ENCODE results near the gene TAX1BP3. TPM values are rescaled to one million over a fixed set of nuclear protein-coding genes. Genes with fewer than 3 reads are reported as not detected.

Gene TAX1BP3
- total RNA-seq, 1 experiment from 2014 or later: 76.3 TPM

- no peak overlapping the region for H2BK5ac ChIP-seq (ENCODE audit: insufficient read length, low read length)
- no peak overlapping the region for H2AFZ ChIP-seq (ENCODE audit: low read length)
- H2BK20ac ChIP-seq (ENCODE audit: low read depth, low read length, poor library complexity, severe bottlenecking): no peak overlapping the region
- no peak overlapping the region for H3K4me3 Mint-ChIP-seq
- H3K79me2 ChIP-seq (ENCODE audit: insufficient read depth, low read length): no peaks in the 10 kb centered on the region
- no peaks in the 10 kb centered on the region for H3K27me3 ChIP-seq (ENCODE audit: insufficient read depth, low read length)
- TF ChIP-seq, protein P1, sequence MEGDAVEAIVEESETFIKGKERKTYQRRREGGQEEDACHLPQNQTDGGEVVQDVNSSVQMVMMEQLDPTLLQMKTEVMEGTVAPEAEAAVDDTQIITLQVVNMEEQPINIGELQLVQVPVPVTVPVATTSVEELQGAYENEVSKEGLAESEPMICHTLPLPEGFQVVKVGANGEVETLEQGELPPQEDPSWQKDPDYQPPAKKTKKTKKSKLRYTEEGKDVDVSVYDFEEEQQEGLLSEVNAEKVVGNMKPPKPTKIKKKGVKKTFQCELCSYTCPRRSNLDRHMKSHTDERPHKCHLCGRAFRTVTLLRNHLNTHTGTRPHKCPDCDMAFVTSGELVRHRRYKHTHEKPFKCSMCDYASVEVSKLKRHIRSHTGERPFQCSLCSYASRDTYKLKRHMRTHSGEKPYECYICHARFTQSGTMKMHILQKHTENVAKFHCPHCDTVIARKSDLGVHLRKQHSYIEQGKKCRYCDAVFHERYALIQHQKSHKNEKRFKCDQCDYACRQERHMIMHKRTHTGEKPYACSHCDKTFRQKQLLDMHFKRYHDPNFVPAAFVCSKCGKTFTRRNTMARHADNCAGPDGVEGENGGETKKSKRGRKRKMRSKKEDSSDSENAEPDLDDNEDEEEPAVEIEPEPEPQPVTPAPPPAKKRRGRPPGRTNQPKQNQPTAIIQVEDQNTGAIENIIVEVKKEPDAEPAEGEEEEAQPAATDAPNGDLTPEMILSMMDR (conservative IDR thresholded peaks at IDR 0.05): no peak
- no peak overlapping the region for H2BK120ac ChIP-seq (ENCODE audit: low read depth, low read length, poor library complexity, severe bottlenecking)
- no peak overlapping the region for H3K9ac ChIP-seq (ENCODE audit: extremely low read depth, insufficient read length, low read length)
- no peak overlapping the region for H4K5ac ChIP-seq (ENCODE audit: insufficient read length, low read depth, low read length)
- H3K79me1 ChIP-seq (ENCODE audit: insufficient read depth, low read depth, low read length, poor library complexity, severe bottlenecking): no peaks in the 10 kb centered on the region
- H4K91ac ChIP-seq (ENCODE audit: insufficient read length, low read depth, low read length): no peak overlapping the region
- no peak overlapping the region for H3K18ac ChIP-seq (ENCODE audit: insufficient read length, low read depth, low read length)
- no peaks in the 10 kb centered on the region for H3K9me3 ChIP-seq (ENCODE audit: control insufficient read depth, low read depth, low read length)
- no peak overlapping the region for H3K14ac ChIP-seq (ENCODE audit: insufficient read depth, low read length)
- no peak overlapping the region for H2AK5ac ChIP-seq (ENCODE audit: insufficient read length, low read length)
- H4K20me1 ChIP-seq (ENCODE audit: control insufficient read depth, insufficient read depth, insufficient read length): peaks cover 3% of the 10 kb centered on the region
- peaks cover 0 to 4% (median 0%) of the 10 kb centered on the region in 3 experiments; a peak in 1 of 7 replicates for H3K36me3 Mint-ChIP-seq (ENCODE audit: insufficient read depth in 1 of 3, low read depth in 3 of 3)
- peaks cover 39% of the 10 kb centered on the region for H3K27me3 Mint-ChIP-seq (ENCODE audit: low read depth)
- no peak overlapping the region for H3K27ac Mint-ChIP-seq
- WGBS (ENCODE audit: extremely low coverage, insufficient read length, low lambda C conversion rate): no CpG with 5 or more reads among the region's 4 CpGs
- H3K23ac ChIP-seq (ENCODE audit: insufficient read length, low read depth, low read length): no peak overlapping the region
- H2BK12ac ChIP-seq (ENCODE audit: insufficient read length, low read depth, low read length): no peak overlapping the region
- H3K4me2 ChIP-seq (ENCODE audit: insufficient read depth, insufficient read length, low read length): no peak overlapping the region
- H3T11ph ChIP-seq (ENCODE audit: low read length): no peak overlapping the region
- no peaks in the 10 kb centered on the region for H3K4me1 ChIP-seq (ENCODE audit: insufficient read depth, low read length)
- no peak overlapping the region for H3K4ac ChIP-seq (ENCODE audit: low read depth, low read length)
- H2BK15ac ChIP-seq (ENCODE audit: low read depth, low read length): no peak overlapping the region
- H3K27ac ChIP-seq (ENCODE audit: insufficient read length, low read depth, low read length): no peak overlapping the region
- no peak for DNase-seq
- H3K56ac ChIP-seq (ENCODE audit: insufficient read length, low read depth, low read length): no peak overlapping the region
- no peaks in the 10 kb centered on the region; a peak in 2 of 5 replicates for H3K9me3 Mint-ChIP-seq
- H4K8ac ChIP-seq (replicated peaks; ENCODE audit: insufficient read length, low read depth, low read length): no peak overlapping the region
- H3K23me2 ChIP-seq (ENCODE audit: insufficient read length, low read depth, low read length, poor library complexity, severe bottlenecking): peaks cover 4% of the 10 kb centered on the region
- peaks cover 5 to 18% of the 10 kb centered on the region in 2 experiments for H3K4me1 Mint-ChIP-seq
Observed at GRCh38 chr17:3693141-3693540, 24.8 kb upstream of the TAX1BP3 start.
